Activated CD4-positive, alpha-beta T cell treated with anti-CD3 and anti-CD28 coated beads for 4 hours (primary cell): ENCODE data around the gene PUM1.
"Not testable (repeated sequence)": the region's sequence is repeated elsewhere in the genome, so short reads cannot be mapped to it uniquely, and the experiment has no call there.

Source experiments
- DNase-seq, 2 donors: peaks; one replicate each; pipeline ENCODE4 v3.0.0-alpha.2; 2020

The PUM1 gene

GRCh38 chr1:30991862-30992606 is 73.5 kb downstream of the PUM1 start:
- no peak for DNase-seq

DNA sequence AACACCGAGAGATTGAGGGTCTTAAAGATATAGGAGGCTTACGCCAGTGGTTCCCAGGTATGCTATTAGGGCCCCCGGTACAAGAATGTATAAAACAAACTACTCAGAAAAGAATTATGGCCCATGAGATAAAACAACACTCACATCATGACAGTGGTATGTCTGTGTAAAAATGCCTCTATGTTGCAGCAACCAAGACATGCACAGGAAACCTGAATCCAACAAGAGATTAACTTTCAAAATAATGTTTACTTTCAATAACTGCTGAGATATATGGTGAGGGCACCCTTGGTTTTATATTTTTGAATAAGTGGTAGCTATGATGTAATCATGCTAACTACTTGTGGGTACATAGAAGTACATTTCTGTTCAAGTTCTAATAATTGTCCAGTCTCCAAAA is 74.9 kb downstream of the PUM1 start:
- no peak for DNase-seq

DNA sequence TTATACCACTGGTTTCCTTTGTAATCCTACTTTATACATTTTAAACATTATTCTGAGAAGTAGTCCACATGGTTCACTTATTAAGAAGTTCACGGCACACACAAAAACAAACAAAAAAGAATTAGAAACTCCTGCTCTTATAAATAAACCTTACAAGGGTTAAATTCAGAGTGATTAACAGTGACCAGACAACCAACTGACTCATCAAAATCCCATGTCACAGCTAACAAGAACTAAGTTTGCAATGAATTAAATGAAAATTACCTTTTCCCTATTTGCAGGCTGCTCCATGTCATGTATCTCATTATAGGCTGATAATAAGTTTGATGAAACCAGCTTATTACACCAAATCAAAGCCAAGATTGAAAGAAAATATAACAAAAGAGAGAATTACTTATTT is 77.5 kb downstream of the PUM1 start:
- DNase-seq: no peak

DNA sequence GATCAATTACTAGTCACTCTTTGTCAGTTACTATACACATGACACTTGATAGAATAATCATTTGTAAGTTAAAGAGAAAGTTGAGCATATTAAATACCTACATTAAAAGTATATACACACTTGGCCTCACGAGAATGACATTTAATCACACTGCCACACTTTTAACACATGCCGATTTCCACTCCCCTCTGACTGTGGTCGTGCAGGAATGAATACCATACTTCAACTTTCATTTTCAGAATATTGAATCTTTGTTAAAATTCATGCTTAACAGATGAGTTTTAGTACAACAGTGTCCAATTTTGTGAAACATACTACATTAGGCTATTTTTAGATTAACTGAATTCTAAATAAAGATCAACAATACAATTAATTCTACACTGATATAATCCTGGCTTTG is 78.8 kb downstream of the PUM1 start:
- DNase-seq: no peak

DNA sequence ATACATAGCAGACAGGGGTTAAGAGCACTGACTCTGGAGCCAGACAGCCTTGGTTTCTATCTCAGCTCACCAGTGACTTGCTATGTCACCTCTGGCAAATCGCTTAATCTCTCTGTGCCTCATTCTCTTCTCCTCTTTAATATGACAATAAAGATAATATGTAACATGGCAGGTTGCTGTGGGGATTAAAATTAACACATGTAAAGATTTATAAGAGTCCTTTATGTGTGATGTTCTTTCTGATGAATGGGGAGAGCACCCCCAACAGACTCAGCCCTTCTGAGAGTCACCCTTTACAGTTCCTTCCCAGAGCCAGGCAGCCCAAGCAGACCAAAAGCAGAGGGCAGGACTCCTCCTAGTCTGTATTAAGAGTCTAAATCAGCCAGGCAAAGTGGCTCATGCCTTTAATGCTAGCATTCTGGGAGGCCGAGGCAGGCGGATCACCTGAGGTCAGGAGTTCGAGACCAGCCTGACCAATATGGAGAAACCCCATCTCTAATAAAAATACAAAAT is 80.5 kb downstream of the PUM1 start:
- no peak for DNase-seq

DNA sequence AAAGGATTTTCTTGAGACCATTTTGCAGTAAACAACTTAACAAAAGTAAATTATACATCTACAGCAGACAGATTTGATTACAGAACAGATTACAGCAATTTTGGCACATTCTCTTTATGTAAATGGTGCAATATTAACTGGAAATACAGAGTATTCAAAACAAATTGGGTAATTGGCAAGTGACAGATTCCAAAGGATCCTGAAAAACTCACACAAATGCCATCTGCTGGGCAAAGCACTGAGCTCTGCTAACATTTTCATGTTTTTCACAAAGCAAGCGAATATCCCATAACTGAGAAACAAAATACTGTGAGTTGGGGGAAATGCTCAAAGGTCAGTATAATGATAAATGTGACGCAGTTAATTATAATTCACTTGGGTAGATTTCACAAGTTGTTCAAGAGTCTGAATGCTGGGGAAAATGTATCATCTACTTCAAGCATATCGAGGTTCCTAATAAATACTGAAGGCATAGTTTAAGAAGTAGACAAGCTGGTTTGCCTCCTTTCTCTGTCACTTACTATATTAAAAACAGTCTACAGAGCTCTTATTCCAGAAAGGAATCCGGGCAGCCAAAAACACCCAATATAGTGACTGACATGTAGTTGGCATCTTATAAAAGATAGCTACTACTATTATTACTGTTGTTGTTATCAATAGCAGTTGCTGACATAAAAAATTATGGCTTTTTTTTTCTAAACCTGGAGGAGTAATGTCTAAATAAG is 81.2 kb downstream of the PUM1 start:
- DNase-seq: no peak

DNA sequence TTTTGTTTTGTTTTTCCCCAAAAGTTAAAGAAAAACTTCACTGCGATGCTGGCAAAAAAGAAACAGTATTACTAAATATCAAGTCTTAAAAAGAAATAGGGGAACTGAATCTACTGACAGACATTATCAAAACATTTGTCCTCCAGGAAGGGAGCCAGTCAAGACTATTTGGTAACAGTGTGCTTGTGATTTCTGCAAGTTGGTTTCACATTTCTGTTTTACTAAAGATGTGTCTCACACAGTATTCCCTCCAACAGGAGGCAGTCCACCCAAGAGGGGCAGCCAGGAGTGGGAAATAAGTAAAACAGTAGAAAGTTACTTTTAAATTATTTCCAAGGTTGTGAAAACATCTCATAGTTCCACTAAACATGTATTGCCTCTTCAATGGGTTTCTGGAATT is 82.6 kb downstream of the PUM1 start:
- no peak for DNase-seq

DNA sequence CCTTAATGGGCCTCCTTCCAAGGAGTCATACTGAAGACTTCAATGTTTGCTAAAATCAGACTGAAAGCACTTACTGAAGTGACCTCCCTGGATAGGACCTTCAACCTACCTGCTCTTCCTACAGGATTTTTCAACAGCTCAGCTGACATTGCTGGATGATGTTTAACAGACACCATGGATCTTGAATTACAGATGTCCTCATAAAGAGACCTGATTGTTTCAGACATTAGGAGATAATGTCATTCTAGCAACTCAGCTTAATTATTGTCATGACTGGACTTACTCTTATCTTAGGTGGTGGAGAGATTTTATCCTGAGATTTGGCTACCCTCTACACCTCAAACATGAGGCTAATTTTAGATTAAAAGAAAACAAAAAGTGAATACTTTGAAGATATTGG is 83.1 kb downstream of the PUM1 start:
- no peak for DNase-seq

- no peak for DNase-seq
Observed at GRCh38 chr1:30981172-30981571, 84.3 kb downstream of the PUM1 start.

DNA sequence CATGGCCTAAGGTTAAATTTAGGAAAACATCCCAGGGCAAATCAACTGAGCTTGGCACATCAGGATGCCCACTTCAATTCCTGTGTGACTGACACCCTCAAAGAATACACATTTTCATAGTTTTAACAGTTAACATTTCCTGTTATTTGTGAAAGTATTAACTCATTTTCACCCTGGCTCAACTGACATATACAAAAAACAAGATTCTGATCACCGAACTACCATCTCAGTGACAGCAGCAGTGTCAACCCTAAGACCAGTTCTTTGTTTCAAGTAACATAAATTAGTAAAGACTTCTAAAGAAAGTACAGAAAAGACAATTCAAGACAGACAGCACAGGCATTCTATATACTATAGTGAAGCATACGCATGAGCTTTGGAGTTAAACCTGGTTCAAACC is 88.0 kb downstream of the PUM1 start:
- DNase-seq: no peak

GRCh38 chr1:30977105-30977504 is 88.4 kb downstream of the PUM1 start:
- DNase-seq: no peak

DNA sequence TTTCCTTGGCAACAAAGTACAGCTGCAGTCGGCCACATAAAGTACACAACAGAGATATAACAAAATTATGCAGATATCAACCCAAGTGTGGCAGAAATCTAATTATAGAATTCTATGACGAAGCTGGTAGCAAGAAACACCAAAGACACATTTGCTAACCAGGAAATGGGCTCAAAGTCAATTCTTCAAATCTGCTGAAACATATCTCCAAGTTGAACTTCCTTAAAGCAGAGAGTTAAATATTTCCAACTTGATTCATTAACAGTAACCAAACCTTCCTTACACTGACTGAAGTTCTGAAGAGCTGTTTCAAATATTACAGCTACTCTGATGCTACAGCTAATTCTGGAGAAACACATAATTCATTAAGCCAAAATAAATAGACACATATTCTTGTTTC is 89.4 kb downstream of the PUM1 start:
- no peak for DNase-seq

DNA sequence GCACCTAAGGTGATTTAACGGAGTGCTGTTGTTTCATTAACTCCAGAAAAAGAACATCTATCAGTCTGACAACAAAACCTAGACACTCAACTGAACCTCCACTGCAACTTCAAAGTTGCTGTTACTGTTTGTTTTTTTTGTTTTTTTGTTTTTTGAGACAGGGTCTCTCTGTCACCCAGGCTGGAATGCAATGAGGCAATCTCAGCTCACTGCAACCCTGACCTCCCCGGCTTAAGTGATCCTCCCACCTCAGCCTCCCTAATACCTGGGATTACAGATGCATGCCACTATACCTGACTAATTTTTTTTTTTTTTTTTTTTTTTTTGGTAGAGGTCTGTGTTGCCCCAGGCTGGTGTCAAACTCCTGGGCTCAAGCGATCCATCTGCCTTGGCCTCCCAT is 90.3 kb downstream of the PUM1 start:
- no peak for DNase-seq

DNA sequence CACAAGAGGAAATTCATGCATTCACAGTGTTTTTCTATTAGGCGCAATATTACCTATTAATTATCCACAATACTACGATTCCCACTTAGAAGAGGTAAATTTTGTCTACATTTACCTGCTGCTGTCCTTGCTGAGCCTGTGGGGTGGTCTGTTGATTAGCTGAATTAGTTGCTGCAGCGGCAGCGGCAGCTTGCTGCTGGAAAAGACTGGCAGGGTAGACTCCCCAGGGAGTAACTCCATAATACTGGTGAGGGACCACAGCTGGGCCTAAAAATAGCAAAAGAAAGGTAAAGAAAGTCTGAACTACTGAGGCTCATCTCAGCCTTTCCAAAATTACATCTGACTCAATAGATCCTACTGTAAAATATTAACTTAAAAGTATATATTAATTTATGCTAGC is 91.0 kb downstream of the PUM1 start:
- DNase-seq: no peak

DNA sequence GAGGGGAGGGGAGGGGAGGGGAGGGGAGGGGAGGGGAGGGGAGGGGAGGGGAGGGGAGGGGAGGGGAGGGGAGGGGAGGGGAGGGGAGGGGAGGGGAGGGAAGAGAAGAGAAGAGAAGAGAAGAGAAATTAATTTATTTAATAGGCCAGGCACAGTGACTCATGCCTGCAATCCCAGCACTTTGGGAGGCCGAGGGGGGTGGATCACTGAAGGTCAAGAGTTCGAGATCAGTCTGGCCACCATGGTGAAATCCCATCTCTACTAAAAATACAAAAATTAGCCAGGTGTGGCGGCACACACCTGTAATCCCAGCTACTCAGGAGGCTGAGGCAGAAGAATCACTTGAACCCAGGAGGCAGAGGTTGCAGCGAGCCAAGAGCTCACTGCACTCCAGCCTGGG is 93.2 kb downstream of the PUM1 start:
- DNase-seq: not testable (repeated sequence)

GRCh38 chr1:30971496-30971895 is 94.0 kb downstream of the PUM1 start:
- no peak for DNase-seq

DNA sequence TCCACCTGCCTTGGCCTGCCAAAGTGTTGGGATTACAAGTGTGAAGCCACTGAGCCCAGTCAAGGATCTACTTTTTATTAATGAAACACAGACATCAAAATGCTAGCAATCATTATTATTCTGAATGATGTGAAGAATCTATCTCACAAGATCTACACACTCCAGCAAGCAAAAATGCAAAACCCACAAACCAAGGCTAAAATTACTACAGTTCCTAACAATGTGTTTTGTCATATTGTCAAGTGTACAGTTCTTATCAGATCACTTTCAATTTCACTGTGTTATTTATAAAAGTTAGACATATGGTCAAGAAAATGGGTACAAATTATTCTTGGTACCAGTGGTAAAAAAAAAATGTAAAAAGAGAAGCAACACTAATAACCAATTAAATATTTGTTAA is 95.6 kb downstream of the PUM1 start:
- DNase-seq: no peak

GRCh38 chr1:30968220-30968971 is 97.1 kb downstream of the PUM1 start:
- DNase-seq: no peak

DNA sequence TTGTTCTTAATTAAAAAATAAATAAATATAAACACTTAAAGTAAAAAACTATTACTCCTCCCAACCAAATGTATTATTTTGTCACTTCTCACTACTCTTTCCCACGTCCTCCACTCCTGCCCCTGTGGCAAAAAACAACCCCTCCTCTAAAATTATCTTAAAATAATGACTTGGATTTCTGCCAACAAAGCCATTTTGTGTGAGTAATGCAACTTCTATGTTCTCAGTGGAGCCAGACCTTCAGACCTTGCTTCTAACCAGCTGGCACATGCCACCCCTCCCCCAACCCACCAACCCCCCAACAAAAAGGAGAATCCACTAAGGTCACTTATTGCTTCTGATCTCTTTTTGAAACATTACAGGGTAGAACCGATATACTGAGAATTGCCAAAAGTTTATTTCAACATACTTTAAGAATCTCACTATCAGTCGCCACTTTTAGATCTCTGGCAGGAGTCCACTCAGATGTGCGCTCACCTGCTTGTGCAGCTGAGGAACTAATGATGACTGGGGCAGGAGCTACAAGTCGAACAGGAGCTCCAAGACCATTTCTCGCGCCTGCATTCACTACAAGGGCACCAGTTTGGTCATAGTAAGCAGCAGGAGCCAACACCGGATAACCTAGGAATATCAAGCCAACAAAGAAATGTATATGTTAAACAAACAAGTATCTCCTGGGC is 98.7 kb downstream of the PUM1 start:
- DNase-seq: no peak

- no peak for DNase-seq
Observed at GRCh38 chr1:30965924-30966599, 99.5 kb downstream of the PUM1 start.

GRCh38 chr1:30964706-30965105 is 100.8 kb downstream of the PUM1 start:
- no peak for DNase-seq
